ENCODE measurements around the gene DAZAP2.
A peak's percentile ranks its signal among the peaks of the same experiment; 100 is the strongest.
"Not testable (repeated sequence)": the region's sequence is repeated elsewhere in the genome, so short reads cannot be mapped to it uniquely, and the experiment has no call there.

DAZAP2 gene

GRCh38 chr12:51217133-51217967 lies 21.3 kb upstream of the DAZAP2 start:
- peak in 1 of 2 experiments; percentile 40 for DNase-seq

GRCh38 chr12:51217968-51218606 lies 20.5 kb upstream of the DAZAP2 start, which contains the start of gene POU6F1:
Gene POU6F1, minus strand, starts transcription at chr12:51218062. Its CDS starts 11,226 bp downstream, at chr12:51206836.
- DNase-seq, result peak; percentile 59 to 75

DNA sequence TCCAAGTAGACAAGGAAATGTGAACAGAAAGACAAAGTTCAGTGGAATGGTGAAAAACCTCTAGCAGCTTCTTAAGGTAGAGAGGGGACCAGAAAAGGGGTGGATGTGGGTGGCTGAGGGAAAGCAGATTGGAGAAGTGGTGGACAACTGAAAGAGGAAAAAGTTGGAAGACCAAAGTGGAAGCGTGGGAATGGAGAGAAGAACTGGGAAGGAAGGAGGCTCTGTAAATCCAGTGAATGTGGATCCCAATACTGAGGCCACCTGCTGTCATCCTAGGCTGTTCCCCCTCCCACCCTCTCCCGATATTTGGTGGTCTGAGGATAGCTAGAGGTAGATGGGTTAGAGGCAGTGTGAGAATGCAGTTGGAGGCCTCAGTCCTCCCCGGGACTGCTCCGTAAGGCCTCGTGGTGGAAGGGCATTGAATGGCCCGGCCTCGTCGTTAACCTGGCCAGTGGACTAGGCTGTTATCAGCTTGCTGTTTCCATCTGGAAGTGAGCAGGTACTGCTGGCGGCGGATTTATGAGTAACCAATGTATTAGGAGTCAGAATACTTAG lies 19.9 kb upstream of the DAZAP2 start:
- peak; percentile 38 to 49 for DNase-seq

GRCh38 chr12:51219322-51219721 lies 19.3 kb upstream of the DAZAP2 start:
- DNase-seq, result no peak

DNA sequence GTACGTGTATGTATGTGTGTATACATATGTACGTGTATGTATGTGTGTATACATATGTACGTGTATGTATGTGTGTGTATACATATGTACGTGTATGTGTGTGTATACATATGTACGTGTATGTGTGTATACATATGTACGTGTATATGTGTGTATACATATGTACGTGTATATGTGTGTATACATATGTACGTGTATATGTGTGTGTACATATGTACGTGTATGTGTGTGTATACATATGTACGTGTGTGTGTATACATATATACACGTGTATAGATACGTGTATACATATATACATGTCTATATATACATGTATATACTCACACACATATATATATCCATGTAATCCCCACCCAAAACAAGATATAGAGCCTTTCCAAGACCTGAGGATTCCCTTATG lies 18.8 kb upstream of the DAZAP2 start:
- not testable (repeated sequence) for DNase-seq

DNA sequence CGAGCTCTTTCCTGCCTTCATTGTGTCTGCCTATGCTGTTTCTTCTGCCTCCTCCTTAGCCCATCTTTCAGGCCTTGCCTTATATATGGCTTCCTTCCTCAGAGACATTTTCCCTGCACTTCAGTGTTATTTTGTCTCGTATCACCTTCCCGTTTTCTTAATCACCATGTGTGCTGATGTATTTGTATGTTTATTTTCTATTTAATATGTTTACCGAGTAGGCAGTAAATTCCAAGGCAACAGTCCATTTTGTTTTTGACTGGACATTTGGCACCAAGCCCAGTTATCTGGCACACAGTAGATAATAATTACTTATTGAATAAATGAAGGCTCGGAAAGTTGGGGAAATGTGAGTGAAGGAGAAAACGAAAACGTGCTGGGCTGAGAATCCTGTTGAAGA lies 16.2 kb upstream of the DAZAP2 start:
- DNase-seq, result no peak

DNA sequence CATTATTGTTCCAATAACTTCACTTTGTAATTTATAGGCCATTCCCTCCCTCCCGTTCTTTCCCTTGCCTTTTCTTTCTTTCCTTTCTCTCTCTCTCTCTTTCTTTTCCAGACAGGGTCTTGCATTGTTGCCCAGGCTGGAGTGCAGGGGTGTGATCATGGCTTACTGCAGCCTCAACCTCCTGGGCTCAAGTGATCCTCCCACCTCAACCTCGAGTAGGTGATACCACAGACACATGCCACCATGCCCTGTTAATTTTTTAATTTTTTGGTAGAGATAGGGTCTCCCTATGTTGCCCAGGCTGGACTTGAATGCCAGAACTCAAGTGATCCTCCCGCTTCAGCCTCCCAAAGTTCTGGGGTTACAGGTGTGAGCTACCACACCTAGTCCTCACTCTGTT lies 14.0 kb upstream of the DAZAP2 start:
- no peak for DNase-seq

DNA sequence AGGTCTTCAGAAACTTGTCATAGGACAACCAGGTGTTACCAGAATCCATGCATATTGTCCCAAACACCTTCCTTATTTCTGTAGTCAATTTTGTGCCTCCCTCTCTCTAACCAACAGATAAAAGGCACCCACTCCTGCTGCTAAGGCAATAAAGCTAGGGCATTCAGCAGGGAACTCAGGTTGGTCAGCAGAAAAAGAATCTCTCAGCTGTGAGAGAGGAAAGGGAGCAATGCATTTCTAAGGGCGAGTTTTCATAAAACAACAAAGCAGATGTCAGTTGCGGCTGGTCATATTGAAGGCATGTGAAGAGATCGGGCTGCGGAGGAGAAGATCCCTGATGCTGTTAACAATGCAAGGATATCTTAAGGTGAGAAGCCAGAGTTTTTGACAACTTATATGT lies 13.4 kb upstream of the DAZAP2 start:
- DNase-seq, result no peak

- DNase-seq, result no peak
Measured at GRCh38 chr12:51225771-51226170, 12.9 kb upstream of the DAZAP2 start.

DNA sequence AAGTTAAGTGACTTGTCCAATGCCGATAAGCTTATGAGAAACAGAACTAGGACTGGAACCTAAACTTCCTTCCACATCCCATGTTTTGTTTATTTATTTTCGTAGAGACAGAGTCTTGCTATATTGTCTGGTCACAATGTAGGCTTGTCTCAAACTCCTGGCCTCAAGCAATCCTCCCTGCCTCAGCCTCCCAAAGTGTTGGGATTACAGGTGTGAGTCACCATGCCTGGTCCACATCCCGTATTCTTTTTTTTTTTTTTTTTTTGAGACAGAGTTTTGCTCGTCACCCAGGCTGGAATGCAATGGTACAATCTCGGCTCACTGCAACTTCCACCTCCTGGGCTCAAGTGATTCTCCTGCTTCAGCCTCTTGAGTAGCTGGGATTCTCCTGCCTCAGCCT lies 11.5 kb upstream of the DAZAP2 start:
- not testable (repeated sequence) for DNase-seq

DNA sequence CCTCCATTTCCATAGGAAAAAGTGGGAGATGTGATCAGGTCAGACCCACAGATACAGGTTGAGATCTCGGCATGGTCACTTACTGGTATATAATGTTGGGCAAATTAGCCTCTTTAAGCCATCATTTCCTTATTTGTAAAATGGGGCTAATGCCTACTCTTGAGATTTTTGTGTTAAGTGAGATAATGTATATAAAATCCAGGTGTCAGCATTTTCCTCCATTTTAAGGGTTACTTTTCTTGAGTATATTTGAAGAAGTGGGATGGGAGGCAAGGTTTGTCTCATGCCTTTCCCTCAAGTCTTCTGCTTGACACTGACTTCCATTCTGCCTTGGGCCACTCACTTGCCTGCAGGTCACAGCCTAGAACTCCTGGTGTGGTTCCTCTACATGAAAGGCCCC lies 10.7 kb upstream of the DAZAP2 start:
- no peak for DNase-seq

GRCh38 chr12:51229116-51229809 lies 9.4 kb upstream of the DAZAP2 start:
- DNase-seq, result no peak

DNA sequence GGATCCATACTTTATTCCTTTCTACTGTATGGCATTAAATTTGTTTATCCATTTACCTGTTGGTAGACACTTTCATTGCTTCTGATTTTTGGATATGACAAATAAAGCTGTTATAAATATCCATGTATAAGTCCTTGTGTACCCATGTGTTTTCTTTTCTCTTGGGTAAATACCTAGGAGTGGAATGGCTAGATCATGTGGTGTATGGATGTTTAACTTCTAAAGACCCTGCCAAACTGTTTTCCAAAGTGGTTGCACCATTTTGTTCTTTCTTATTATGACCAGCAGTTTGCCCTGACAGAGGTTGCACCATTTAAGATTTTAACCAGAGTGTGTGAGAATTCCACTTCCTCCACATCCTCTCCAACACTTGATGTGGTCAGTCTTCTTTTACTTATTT lies 6.0 kb upstream of the DAZAP2 start:
- no peak for DNase-seq

GRCh38 chr12:51234530-51234929 lies 4.1 kb upstream of the DAZAP2 start:
- DNase-seq, result no peak

- DNase-seq, result peak in 1 of 2 experiments; percentile 36
Measured at GRCh38 chr12:51238037-51238509, 553 bp upstream of the DAZAP2 start.

DNA sequence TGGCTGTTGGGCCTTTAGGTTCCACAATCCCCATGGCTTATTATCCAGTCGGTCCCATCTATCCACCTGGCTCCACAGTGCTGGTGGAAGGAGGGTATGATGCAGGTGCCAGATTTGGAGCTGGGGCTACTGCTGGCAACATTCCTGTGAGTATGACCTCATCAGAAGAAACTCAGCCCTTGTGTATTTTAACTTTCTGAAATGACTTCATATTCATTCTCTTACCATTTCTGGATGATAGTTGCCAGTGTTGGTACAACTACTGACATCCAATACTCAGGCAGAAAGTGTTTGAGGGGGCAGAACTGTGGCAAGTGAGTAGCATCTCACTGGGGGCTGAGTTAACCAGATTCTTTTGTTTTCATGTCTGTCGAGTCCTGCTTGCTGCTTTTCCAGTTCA lies 2.3 kb downstream of the DAZAP2 start:
- no peak for DNase-seq

DNA sequence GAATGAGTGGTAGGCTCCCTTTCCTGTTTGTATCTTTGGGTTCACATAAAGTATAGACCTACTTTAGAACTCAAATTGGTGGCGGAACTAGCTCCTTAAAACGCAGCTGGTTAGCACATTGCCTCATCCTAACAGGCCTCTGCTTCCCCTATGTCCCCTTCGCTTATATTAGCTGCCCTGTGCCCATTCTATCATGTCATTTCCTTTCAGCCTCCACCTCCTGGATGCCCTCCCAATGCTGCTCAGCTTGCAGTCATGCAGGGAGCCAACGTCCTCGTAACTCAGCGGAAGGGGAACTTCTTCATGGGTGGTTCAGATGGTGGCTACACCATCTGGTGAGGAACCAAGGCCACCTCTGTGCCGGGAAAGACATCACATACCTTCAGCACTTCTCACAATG lies 3.5 kb downstream of the DAZAP2 start:
- DNase-seq, result no peak

DNA sequence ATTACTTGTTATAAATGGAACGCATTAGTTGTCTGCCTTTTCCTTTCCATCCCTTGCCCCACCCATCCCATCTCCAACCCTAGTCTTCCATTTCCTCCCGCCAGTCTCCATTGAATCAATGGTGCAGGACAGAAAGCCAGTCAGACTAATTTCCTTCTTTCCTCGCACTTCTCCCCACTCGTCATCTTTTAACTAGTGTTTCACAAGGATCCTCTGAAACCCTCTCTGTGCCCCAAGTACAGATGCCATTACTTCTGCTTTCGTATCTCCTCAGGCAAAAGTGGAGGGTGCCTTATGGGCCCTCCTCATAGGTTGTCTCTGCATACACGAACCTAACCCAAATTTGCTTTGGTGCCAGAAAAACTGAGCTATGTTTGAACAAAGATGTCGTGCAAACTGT lies 4.2 kb downstream of the DAZAP2 start:
- DNase-seq, result no peak

DNA sequence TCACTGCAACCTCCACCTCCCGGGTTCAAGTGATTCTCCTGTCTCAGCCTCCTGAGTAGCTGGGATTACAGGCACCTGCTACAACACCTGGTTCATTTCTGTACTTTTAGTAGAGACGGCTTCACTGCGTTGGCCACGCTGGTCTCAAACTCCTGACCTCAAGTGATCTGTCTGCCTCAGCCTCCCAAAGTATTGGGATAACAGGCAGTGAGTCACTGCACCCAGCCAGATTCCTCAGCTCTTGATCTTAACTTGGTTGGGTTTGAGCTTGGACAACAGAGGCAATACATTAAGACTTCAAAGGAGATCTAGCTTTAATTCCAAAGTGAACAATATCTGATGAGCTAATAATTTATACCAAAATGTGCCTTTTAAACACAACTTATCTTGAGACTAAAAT lies 5.6 kb downstream of the DAZAP2 start:
- DNase-seq, result no peak

- DNase-seq, result no peak
Measured at GRCh38 chr12:51245476-51246253, 7.0 kb downstream of the DAZAP2 start.

- peak in 1 of 2 experiments; percentile 10 for DNase-seq
Measured at GRCh38 chr12:51246254-51246853, 7.7 kb downstream of the DAZAP2 start.
